ENCODE results near the gene RNF223. TPM values are rescaled to one million over a fixed set of nuclear protein-coding genes. Genes with fewer than 3 reads are reported as not detected.
A peak's percentile ranks its signal among the peaks of the same experiment; 100 is the strongest.

Gene RNF223
- total RNA-seq, 1 donor, result not detected

- no peak for TF ChIP-seq CTCF (IDR thresholded peaks at IDR 0.05; ENCODE audit: insufficient read depth, low read depth, low read length)
- DNase-seq (ENCODE audit: low read depth), result no peak
- H3K4me3 ChIP-seq (ENCODE audit: low read depth, low read length), result peak overlapping the region; percentile 74
Observed at GRCh38 chr1:1115136-1115785, 41.2 kb upstream of the RNF223 start.

- DNase-seq (ENCODE audit: low read depth), result no peak
Observed at GRCh38 chr1:1114431-1114830, 40.3 kb upstream of the RNF223 start.

GRCh38 chr1:1112237-1112985 is 38.3 kb upstream of the RNF223 start:
- no peak overlapping the region for H3K4me3 ChIP-seq (ENCODE audit: low read depth, low read length)
- no peak for TF ChIP-seq CTCF (IDR thresholded peaks at IDR 0.05; ENCODE audit: insufficient read depth, low read depth, low read length)
- no peak for DNase-seq (ENCODE audit: low read depth)

More at GRCh38 chr1:1114431-1114830, 40.3 kb upstream of the RNF223 start:
- TF ChIP-seq CTCF (IDR thresholded peaks at IDR 0.05; ENCODE audit: insufficient read depth, low read depth, low read length), result no peak
- no peak overlapping the region for H3K4me3 ChIP-seq (ENCODE audit: low read depth, low read length)

GRCh38 chr1:1111516-1112236 is 37.6 kb upstream of the RNF223 start:
- H3K4me3 ChIP-seq (ENCODE audit: low read depth, low read length), result no peak overlapping the region
- TF ChIP-seq CTCF (IDR thresholded peaks at IDR 0.05; ENCODE audit: insufficient read depth, low read depth, low read length), result no peak
- no peak for DNase-seq (ENCODE audit: low read depth)

- no peak for DNase-seq (ENCODE audit: low read depth)
- TF ChIP-seq CTCF (IDR thresholded peaks at IDR 0.05; ENCODE audit: insufficient read depth, low read depth, low read length), result no peak
- H3K4me3 ChIP-seq (ENCODE audit: low read depth, low read length), result no peak overlapping the region
Observed at GRCh38 chr1:1110561-1110971, 36.5 kb upstream of the RNF223 start.

- DNase-seq (ENCODE audit: low read depth), result no peak
- H3K4me3 ChIP-seq (ENCODE audit: low read depth, low read length), result no peak overlapping the region
- no peak for TF ChIP-seq CTCF (IDR thresholded peaks at IDR 0.05; ENCODE audit: insufficient read depth, low read depth, low read length)
Observed at GRCh38 chr1:1109743-1110142, 35.6 kb upstream of the RNF223 start.
